ENCODE measurements around the gene ARL2BP.

Gene ARL2BP

DNA sequence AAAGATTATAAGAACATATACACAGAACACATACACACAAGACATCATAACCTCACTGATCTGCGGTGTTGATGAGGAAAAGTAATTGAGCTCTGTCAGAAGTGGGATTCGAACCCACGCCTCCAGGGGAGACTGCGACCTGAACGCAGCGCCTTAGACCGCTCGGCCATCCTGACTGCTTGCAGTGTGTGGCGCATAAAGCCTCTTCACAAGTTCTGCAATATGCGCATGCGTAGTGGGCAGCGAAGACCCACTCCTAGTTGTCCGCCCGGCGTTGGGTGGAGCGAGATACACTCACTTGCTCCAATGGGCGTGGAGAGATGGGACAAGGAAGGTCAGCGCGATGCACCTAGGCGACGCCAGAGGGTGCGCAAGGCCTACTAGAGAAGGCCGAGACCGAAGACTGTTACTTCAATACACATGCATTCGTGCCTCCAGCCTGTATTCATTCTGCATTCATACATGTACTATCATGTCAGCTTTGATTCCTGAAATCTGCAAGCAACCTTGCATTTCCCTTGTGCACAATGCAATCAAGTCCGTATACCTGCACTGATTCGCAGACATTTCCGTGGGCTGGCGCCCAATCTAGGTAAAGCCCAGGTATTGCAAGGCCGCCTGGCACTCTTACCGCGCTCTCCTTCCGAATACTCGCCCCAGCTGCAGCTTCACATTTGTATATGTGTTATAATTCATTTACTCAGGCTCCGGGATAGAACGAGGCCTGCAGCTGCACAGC lies 55.5 kb downstream of the ARL2BP start:
- H3K27me3 Mint-ChIP-seq = peaks cover 4% of the 10 kb centered on the region
- peaks cover 30% of the 10 kb centered on the region for H3K4me1 Mint-ChIP-seq (ENCODE audit: low read depth)
- H3K9me3 Mint-ChIP-seq = no peaks in the 10 kb centered on the region
- H3K27ac Mint-ChIP-seq = no peak overlapping the region
- no peaks in the 10 kb centered on the region for H3K36me3 Mint-ChIP-seq (ENCODE audit: low read depth)
- H3K4me3 Mint-ChIP-seq = no peak overlapping the region

DNA sequence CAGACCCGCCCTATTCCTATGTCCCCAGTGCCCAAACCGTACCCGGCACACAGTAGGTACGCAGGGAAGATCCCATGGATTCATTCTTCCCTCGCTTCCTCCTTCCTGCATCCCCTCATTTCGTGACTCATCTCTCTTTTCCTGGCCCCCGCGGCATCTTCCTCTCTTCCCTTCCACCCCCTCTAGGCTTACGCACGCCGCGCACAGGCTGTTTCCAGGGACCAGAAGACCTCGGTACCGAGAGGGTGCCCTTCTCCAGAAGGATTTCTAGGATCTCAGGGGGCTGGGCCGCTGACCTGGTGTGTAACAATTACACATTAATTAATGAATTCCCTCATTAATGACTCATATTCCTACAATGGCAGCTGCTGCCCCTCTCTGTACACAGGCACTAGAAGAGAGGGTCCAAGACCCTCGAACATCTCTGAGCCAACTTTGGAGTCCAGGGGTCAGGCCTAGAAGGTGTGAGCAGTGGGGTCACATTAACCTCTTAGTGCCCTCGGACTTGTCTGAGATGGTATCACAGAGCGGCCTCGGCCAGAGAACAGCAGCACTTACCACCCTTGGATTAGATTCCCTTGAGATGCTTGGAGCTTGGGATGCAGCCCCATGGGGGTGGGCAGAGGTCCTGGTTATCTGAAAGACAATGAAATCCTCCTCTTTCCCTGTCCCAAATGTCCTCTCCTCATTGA lies 56.2 kb downstream of the ARL2BP start:
- Mint-ChIP-seq H3K36me3 (ENCODE audit: low read depth) (no peaks in the 10 kb centered on the region), H3K27me3 (peaks cover 4% of the 10 kb centered on the region), H3K4me3 (no peak overlapping the region), H3K9me3 (no peaks in the 10 kb centered on the region), H3K4me1 (ENCODE audit: low read depth) (peaks cover 30% of the 10 kb centered on the region), H3K27ac (no peak overlapping the region)
